OCI-LY1 (cell line): Measurements from ENCODE around the gene SSBP2.
"Not testable (repeated sequence)": the region's sequence is repeated elsewhere in the genome, so short reads cannot be mapped to it uniquely, and the experiment has no call there.

ENCODE experiments used
- H2AFZ ChIP-seq: fragments of 200-600 bp; sonication (generic), shearing (Covaris generic); 2 replicates; pipeline ENCODE4 v1.6.0; 2014; ENCODE audit warnings: antibody characterized with exemption, mild to moderate bottlenecking, low read length
- H3F3A ChIP-seq: fragments of 200-600 bp; sonication (generic), shearing (Covaris generic); 2 replicates; pipeline ENCODE4 v1.6.0; 2014; ENCODE audit warnings: mild to moderate bottlenecking, antibody characterized with exemption, low read length, moderate library complexity; ENCODE audit not compliant: insufficient read depth
- H3K27ac ChIP-seq: fragments of 200-600 bp; sonication (generic); 2 replicates; pipeline ENCODE4 v1.5.1; 2014; ENCODE audit warnings: low read length, mixed run types, mild to moderate bottlenecking, low read depth; ENCODE audit not compliant: poor library complexity, severe bottlenecking
- H3K27me3 ChIP-seq: fragments of 200-600 bp; sonication (generic); 2 replicates; pipeline ENCODE4 v1.6.0; 2014; ENCODE audit warnings: antibody characterized with exemption, mild to moderate bottlenecking, low read length, moderate library complexity; ENCODE audit not compliant: insufficient read depth
- H3K36me3 ChIP-seq: fragments of 200-600 bp; sonication (generic); 2 replicates; pipeline ENCODE4 v1.6.1; 2014; ENCODE audit warnings: mild to moderate bottlenecking, antibody characterized with exemption, low read length, moderate library complexity, mixed read lengths; ENCODE audit not compliant: insufficient read depth
- H3K4me1 ChIP-seq: fragments of 200-600 bp; sonication (generic); 2 replicates; pipeline ENCODE4 v1.5.1; 2014; ENCODE audit warnings: mild to moderate bottlenecking, low read length, moderate library complexity; ENCODE audit not compliant: insufficient read depth, severe bottlenecking
- H3K4me2 ChIP-seq: fragments of 200-600 bp; sonication (generic), shearing (Covaris generic); 2 replicates; pipeline ENCODE4 v1.6.1; 2014; ENCODE audit warnings: low read length
- H3K4me3 ChIP-seq: fragments of 200-600 bp; sonication (generic); 2 replicates; pipeline ENCODE4 v1.5.1; 2014; ENCODE audit warnings: low read length, low read depth, mild to moderate bottlenecking, mixed read lengths; ENCODE audit not compliant: poor library complexity, severe bottlenecking
- H3K79me2 ChIP-seq: fragments of 200-600 bp; shearing (Covaris generic); 2 replicates; pipeline ENCODE4 v1.6.1; 2016; ENCODE audit warnings: mixed run types, low read length, mixed read lengths; ENCODE audit not compliant: insufficient read depth
- H3K9ac ChIP-seq: fragments of 200-600 bp; sonication (generic), shearing (Covaris generic); 2 replicates; pipeline ENCODE4 v1.6.1; 2014; ENCODE audit warnings: mild to moderate bottlenecking, low read length, mixed read lengths
- H3K9me2 ChIP-seq: fragments of 200-600 bp; sonication (generic), shearing (Covaris generic); 2 replicates; pipeline ENCODE4 v1.6.1; 2014; ENCODE audit warnings: low read depth, mild to moderate bottlenecking, low read length, mixed read lengths
- H3K9me3 ChIP-seq: fragments of 200-600 bp; shearing (Covaris generic); 2 replicates; pipeline ENCODE4 v1.6.1; 2014; ENCODE audit warnings: low read length, mixed read lengths
- H4K20me1 ChIP-seq: fragments of 200-600 bp; sonication (generic), shearing (Covaris generic); 2 replicates; pipeline ENCODE4 v1.6.0; 2016; ENCODE audit warnings: mild to moderate bottlenecking, low read length; ENCODE audit not compliant: insufficient read depth
- EZH2 ChIP-seq: fragments of 200-600 bp; sonication (generic), shearing (Covaris generic); IDR thresholded peaks from 2 replicates; pipeline ENCODE4 v1.8.0; 2017; ENCODE audit warnings: borderline replicate concordance, mixed run types, mild to moderate bottlenecking, antibody characterized with exemption, low read length, moderate library complexity, mixed read lengths
- TF ChIP-seq, protein P1 (sequence below): fragments of 200-600 bp; sonication (generic), shearing (Covaris generic); IDR thresholded peaks from 2 replicates; pipeline ENCODE4 v1.5.1; 2017; ENCODE audit warnings: mild to moderate bottlenecking, antibody characterized with exemption, low read length, moderate library complexity, mixed read lengths

The SSBP2 gene

DNA sequence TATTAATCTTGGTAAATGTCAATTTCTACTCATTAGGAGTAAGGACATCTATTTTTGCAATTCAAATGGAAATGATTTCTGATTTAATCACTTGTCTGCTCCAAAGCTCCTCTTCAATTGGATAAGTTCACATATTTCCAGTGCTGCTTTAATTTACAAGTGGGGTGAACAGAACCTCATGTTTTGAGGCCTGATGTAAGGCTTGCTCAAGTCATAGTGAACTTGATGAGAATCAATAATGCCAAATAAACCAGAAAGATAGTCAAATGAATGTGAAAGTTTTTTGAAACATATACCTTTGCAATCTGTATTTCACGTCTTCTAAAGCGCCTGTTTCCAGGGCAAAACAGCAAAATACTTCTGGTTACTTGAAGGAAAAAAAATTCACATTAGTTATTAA lies 341.5 kb downstream of the SSBP2 start:
- no peak overlapping the region for H3K9ac ChIP-seq
- H3K36me3 ChIP-seq, result no peaks in the 10 kb centered on the region
- H3K4me2 ChIP-seq, result no peak overlapping the region
- no peak overlapping the region for H3K4me3 ChIP-seq
- H3K27me3 ChIP-seq, result no peaks in the 10 kb centered on the region
- TF ChIP-seq EZH2, result no peak
- TF ChIP-seq, protein P1, sequence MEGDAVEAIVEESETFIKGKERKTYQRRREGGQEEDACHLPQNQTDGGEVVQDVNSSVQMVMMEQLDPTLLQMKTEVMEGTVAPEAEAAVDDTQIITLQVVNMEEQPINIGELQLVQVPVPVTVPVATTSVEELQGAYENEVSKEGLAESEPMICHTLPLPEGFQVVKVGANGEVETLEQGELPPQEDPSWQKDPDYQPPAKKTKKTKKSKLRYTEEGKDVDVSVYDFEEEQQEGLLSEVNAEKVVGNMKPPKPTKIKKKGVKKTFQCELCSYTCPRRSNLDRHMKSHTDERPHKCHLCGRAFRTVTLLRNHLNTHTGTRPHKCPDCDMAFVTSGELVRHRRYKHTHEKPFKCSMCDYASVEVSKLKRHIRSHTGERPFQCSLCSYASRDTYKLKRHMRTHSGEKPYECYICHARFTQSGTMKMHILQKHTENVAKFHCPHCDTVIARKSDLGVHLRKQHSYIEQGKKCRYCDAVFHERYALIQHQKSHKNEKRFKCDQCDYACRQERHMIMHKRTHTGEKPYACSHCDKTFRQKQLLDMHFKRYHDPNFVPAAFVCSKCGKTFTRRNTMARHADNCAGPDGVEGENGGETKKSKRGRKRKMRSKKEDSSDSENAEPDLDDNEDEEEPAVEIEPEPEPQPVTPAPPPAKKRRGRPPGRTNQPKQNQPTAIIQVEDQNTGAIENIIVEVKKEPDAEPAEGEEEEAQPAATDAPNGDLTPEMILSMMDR, result no peak
- H3K9me2 ChIP-seq, result no peaks in the 10 kb centered on the region
- no peaks in the 10 kb centered on the region for H3K4me1 ChIP-seq
- H3K9me3 ChIP-seq, result no peaks in the 10 kb centered on the region
- no peak overlapping the region for H3K27ac ChIP-seq
- H4K20me1 ChIP-seq, result no peaks in the 10 kb centered on the region
- no peaks in the 10 kb centered on the region for H3F3A ChIP-seq
- H3K79me2 ChIP-seq, result no peaks in the 10 kb centered on the region
- no peak overlapping the region for H2AFZ ChIP-seq

GRCh38 chr5:81408496-81408895 lies 342.4 kb downstream of the SSBP2 start:
- no peaks in the 10 kb centered on the region for H3K9me3 ChIP-seq
- H3F3A ChIP-seq, result no peaks in the 10 kb centered on the region
- TF ChIP-seq, protein P1, result no peak
- TF ChIP-seq EZH2, result no peak
- no peak overlapping the region for H2AFZ ChIP-seq
- H3K79me2 ChIP-seq, result no peaks in the 10 kb centered on the region
- no peak overlapping the region for H3K27ac ChIP-seq
- no peaks in the 10 kb centered on the region for H4K20me1 ChIP-seq
- no peak overlapping the region for H3K4me2 ChIP-seq
- H3K27me3 ChIP-seq, result no peaks in the 10 kb centered on the region
- no peak overlapping the region for H3K4me3 ChIP-seq
- no peaks in the 10 kb centered on the region for H3K9me2 ChIP-seq
- no peak overlapping the region for H3K9ac ChIP-seq
- no peaks in the 10 kb centered on the region for H3K4me1 ChIP-seq
- no peaks in the 10 kb centered on the region for H3K36me3 ChIP-seq

DNA sequence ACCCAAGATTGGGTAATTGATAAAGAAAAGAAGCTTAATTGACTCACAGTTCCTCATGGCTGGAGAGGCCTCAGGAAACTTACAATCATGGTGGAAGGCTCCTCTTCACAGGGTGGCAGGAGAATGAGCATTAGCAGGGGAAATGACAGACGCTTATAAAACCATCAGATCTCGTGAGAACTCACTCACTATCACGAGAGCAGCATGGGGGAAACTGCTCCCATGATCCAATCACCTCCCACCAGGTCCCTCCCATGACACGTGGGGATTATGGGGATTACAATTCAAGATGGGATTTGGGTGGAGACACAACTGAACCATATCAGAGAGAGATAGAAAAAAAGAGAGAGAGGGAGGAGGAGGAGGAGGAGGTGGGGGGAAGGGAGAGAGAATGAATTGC lies 343.1 kb downstream of the SSBP2 start:
- H3F3A ChIP-seq, H3K4me2 ChIP-seq, H3K4me3 ChIP-seq: not testable (repeated sequence)

GRCh38 chr5:81405126-81405891 lies 345.6 kb downstream of the SSBP2 start:
- H3K27ac ChIP-seq, result no peak overlapping the region
- no peaks in the 10 kb centered on the region for H3K9me2 ChIP-seq
- no peaks in the 10 kb centered on the region for H3F3A ChIP-seq
- H4K20me1 ChIP-seq, result no peaks in the 10 kb centered on the region
- H3K27me3 ChIP-seq, result no peaks in the 10 kb centered on the region
- H3K4me2 ChIP-seq, result no peak overlapping the region
- no peaks in the 10 kb centered on the region for H3K79me2 ChIP-seq
- H2AFZ ChIP-seq, result no peak overlapping the region
- TF ChIP-seq EZH2, result no peak
- TF ChIP-seq, protein P1, result no peak
- H3K9me3 ChIP-seq, result no peaks in the 10 kb centered on the region
- H3K36me3 ChIP-seq, result no peaks in the 10 kb centered on the region
- no peak overlapping the region for H3K4me3 ChIP-seq
- no peak overlapping the region for H3K9ac ChIP-seq
- H3K4me1 ChIP-seq, result no peaks in the 10 kb centered on the region

More for the DNA sequence above, 343.1 kb downstream of the SSBP2 start:
- not testable (repeated sequence) for H3K27me3 ChIP-seq, H3K4me1 ChIP-seq, H3K9me3 ChIP-seq, H3K27ac ChIP-seq, H3K9ac ChIP-seq, H3K9me2 ChIP-seq, H4K20me1 ChIP-seq, H3K36me3 ChIP-seq, H3K79me2 ChIP-seq, H2AFZ ChIP-seq
